GM21529 (cell line): ENCODE results near the gene CASTOR1.

ENCODE experiments used
- ATAC-seq: cut with Tn5 transposase; IDR thresholded peaks from one replicate; pipeline ENCODE4 v1.9.1; 2021; ENCODE audit not compliant: unreplicated experiment

CASTOR1 gene

DNA sequence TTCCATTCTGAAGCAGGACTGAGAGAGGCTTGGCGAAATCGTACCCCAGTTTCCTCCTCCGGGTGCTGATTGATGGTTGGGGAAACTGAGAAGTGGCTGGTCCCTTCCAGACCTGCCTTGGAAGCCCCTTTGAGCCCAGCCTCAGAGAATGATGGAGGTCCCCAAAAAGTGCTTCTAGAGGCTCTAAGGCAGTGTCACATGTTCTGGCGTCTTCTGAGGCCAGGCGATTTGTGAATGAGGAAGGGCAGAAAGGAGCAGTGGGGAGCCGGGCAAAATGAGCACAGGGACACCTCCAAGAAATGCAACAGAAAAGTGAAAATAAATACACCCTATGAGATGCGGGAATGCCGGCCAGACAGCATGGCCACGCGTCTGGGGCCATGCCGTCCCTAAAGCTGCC lies 41.7 kb downstream of the CASTOR1 start:
- no peak for ATAC-seq

DNA sequence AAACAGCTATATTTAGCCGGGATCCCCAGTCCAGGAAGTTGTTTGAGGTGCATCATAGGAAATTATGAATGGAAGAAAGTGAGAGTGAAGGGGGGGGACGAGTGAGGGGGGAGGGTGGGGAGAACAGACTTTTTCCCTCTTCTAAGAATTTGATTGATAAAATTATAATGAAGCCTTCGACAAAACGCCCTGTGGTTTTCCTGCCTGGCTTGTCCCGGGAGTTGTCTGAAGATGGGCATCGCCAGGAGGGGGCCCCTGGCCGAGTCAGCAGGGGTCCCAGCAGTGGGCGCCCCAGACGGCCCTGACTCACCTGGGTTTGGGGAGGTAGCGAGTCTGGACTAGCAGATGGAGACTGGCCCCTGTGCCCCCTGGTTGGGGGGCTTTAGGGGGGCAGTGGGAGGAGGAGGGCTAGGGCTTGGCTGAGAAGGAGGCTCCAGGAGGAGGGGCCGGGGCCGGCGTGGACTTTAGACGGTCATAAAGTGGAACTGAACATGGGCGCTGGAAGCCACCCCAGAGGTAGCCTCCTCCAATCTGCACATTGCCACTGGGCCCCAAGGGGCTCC lies 42.4 kb downstream of the CASTOR1 start:
- no peak for ATAC-seq

- no peak for ATAC-seq
These were observed 43.1 kb downstream of the CASTOR1 start, which contains the start of gene LIF for GRCh38 chr22:30245985-30246813. Gene LIF, minus strand, starts transcription at chr22:30246759. Its CDS starts 64 bp downstream, at chr22:30246695.

- no peak for ATAC-seq
These were observed 43.9 kb downstream of the CASTOR1 start for GRCh38 chr22:30245181-30245984.

DNA sequence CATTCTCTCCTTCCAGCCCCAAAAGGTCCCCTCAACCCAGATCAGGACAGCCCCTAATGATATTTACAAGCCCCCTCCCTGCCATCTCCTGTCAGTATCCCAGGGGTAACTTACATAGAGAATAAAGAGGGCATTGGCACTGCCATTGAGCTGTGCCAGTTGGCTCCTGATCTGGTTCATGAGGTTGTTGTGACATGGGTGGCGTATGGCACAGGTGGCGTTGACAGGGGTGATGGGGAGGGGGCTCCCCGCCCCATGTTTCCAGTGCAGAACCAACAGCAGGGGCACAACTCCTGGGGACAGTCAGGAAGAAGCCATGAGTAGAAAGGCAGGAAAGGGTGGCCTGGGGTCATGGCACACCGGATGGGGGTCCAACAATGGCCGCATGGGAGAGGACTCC lies 44.7 kb downstream of the CASTOR1 start:
- no peak for ATAC-seq

- no peak for ATAC-seq
These were observed 45.2 kb downstream of the CASTOR1 start for GRCh38 chr22:30244066-30244465.

DNA sequence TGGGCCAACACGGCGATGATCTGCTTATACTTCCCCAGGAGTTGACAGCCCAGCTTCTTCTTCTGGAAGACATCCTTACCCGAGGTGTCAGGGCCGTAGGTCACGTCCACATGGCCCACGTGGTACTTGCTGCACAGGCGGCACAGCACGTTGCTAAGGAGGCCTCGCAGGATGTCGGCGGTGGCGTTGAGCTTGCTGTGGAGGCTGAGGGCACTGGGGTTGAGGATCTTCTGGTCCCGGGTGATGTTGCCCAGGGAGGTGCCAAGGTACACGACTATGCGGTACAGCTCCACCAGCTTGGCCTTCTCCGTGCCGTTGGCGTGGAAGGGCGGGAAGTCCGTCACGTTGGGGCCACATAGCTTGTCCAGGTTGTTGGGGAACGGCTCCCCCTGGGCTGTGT lies 45.6 kb downstream of the CASTOR1 start:
- ATAC-seq: no peak

GRCh38 chr22:30241576-30242371 lies 47.5 kb downstream of the CASTOR1 start:
- no peak for ATAC-seq

GRCh38 chr22:30240541-30241417 lies 48.5 kb downstream of the CASTOR1 start:
- no peak for ATAC-seq

GRCh38 chr22:30239488-30240405 lies 49.6 kb downstream of the CASTOR1 start:
- ATAC-seq: no peak

GRCh38 chr22:30238661-30239487 lies 50.4 kb downstream of the CASTOR1 start:
- no peak for ATAC-seq

- no peak for ATAC-seq
These were observed 51.2 kb downstream of the CASTOR1 start for GRCh38 chr22:30238136-30238535.

DNA sequence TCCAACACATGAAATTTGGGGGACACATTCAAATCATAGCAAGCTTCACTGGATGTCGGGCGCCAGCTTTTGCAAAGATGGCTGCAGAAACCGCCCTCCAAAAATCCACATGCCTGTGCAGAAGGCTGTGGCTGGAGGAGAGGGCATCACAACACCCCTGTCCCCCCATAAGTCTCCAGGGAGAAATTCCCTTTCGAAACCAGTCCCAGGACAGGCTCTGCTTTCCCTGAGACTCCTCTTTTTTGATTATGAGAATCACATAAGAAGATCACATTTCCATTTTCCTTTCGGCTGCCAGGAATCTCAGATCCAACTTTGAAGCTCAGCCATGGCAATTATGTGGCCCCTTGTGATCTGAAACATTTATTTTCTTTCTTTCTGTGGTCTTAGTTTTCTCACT lies 52.4 kb downstream of the CASTOR1 start:
- no peak for ATAC-seq

DNA sequence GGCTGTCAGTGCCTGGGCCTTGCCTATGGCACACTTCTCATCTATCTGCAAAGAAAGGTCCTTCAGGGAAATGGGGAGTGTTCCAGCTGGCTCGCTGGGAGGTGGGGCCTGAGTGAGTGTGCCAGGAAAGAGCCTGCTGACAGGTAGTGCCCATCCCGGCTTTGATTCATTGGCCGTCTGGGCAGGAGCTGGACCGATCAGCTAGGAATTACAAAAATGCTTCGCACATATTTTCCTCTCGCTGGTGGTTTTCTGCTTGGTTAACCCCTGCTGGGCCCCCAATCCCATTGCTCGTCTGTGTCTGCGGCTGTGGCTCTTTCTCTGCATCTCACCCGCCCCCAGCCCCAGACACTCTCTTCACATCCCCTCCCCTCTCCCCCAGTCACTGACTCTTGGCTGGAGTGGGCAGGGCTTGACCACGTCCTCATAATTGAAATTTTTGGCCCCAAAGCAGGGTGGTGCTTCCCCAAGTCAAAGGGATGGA lies 53.6 kb downstream of the CASTOR1 start:
- no peak for ATAC-seq
